Measurements from ENCODE around the gene ITM2C. TPM values are rescaled to one million over a fixed set of nuclear protein-coding genes. Genes with fewer than 3 reads are reported as not detected.

ITM2C gene
- total and polyA plus RNA-seq, 2 donors (not counting 1 experiment from before 2014, with no cell fraction given), result 36.9 to 62.8 TPM

DNA sequence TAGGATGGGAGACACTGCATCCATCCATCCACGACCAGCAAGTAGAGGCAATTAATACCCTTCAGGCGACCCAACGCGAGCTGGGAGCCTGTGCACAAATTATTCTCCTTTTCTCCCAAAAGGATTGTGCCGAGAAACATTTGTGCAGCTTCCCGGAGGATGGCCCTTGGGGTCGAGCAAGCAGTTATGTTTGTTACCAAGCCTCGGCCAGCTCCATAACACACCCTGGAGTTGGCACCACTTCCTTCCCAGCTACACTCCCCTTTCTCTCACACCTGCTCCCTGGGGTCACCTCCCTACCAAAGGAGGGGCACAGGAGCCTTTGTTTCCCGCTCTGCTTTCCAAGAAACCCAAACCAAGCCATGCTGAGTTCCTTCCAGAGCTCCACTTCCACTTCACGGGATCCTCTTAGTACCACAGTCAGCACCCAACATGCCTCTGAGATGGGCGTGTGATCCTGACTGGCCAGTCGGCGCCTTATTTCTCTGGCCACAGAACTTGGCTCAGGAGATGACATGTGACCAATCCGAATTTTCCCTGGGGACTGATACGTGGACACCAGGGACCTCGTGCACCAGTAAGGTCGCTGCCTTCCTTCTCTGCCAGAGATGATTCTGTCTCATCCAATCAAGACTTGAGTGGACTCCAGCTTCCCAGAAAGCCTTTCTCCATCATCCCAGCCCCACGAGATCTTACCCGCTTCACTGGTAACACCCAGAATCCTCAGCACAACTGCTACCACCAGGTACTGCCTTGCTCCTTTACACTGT lies 31.8 kb downstream of the ITM2C start:
- CTCF ChIA-PET, result interaction anchor here (0.7 to 4.9 kb wide), 8 partner anchors 11 to 91 kb away, joined by 3 to 30 read pairs (median 4); no protein-coding TSS in a partner anchor
- 90% methylated on average over 17 of the region's 19 CpGs for WGBS (ENCODE audit: insufficient coverage)
- no peaks in the 10 kb centered on the region for H3K36me3 ChIP-seq (replicated peaks in 1 of 2; ENCODE audit: control extremely low read depth in 1 of 2, control insufficient read depth in 1 of 2, extremely low read depth in 1 of 2, insufficient read depth in 2 of 2, low read length in 1 of 2)
- intact Hi-C loops (cut with micrococcal nuclease), result no loop called here
- H3K27ac Mint-ChIP-seq, result no peak overlapping the region
- H3K9me3 ChIP-seq (ENCODE audit: control extremely low read depth in 1 of 3, control insufficient read depth in 2 of 3, insufficient read depth in 1 of 3, low read length in 2 of 3), result peaks cover 0 to 3% (median 0%) of the 10 kb centered on the region in 3 donors
- H3K27me3 ChIP-seq (replicated peaks in 1 of 4; ENCODE audit: control extremely low read depth in 1 of 4, control insufficient read depth in 3 of 4, insufficient read depth in 4 of 4, low read length in 3 of 4), result no peaks in the 10 kb centered on the region
- H3K4me3 ChIP-seq (ENCODE audit: control extremely low read depth in 1 of 5, extremely low read depth in 1 of 5, insufficient read depth in 1 of 5, low read depth in 2 of 5, low read length in 4 of 5), result no peak overlapping the region
- H4K20me1 ChIP-seq (ENCODE audit: control insufficient read depth, insufficient read depth, low read length, poor library complexity, severe bottlenecking), result no peaks in the 10 kb centered on the region
- POLR2A ChIA-PET, result no interaction called here
- H3K4me2 ChIP-seq (replicated peaks; ENCODE audit: low read depth, low read length, poor library complexity, severe bottlenecking), result no peak overlapping the region
- H3K9ac ChIP-seq (ENCODE audit: low read length), result no peak overlapping the region
- TF ChIP-seq, protein P1, sequence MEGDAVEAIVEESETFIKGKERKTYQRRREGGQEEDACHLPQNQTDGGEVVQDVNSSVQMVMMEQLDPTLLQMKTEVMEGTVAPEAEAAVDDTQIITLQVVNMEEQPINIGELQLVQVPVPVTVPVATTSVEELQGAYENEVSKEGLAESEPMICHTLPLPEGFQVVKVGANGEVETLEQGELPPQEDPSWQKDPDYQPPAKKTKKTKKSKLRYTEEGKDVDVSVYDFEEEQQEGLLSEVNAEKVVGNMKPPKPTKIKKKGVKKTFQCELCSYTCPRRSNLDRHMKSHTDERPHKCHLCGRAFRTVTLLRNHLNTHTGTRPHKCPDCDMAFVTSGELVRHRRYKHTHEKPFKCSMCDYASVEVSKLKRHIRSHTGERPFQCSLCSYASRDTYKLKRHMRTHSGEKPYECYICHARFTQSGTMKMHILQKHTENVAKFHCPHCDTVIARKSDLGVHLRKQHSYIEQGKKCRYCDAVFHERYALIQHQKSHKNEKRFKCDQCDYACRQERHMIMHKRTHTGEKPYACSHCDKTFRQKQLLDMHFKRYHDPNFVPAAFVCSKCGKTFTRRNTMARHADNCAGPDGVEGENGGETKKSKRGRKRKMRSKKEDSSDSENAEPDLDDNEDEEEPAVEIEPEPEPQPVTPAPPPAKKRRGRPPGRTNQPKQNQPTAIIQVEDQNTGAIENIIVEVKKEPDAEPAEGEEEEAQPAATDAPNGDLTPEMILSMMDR (IDR thresholded peaks at IDR 0.05), result no peak
- TF ChIP-seq EZH2 (IDR thresholded peaks at IDR 0.05; ENCODE audit: borderline replicate concordance, insufficient read depth, low read depth, low read length, poor library complexity, severe bottlenecking), result no peak
- peaks cover 43% of the 10 kb centered on the region for H3K4me1 Mint-ChIP-seq
- DNase-seq (no peak), ATAC-seq (ENCODE audit: low read depth) (no peak)
- H2AFZ ChIP-seq (ENCODE audit: insufficient read depth, low read depth, low read length, poor library complexity, severe bottlenecking), result no peak overlapping the region
- H3K4me1 ChIP-seq (ENCODE audit: control insufficient read depth in 2 of 2, insufficient read depth in 2 of 2, low read length in 2 of 2), result peaks cover 39 to 48% of the 10 kb centered on the region in 2 donors
- no peak overlapping the region for H3K27ac ChIP-seq (ENCODE audit: low read length in 2 of 2)
- no peaks in the 10 kb centered on the region for H3K27me3 Mint-ChIP-seq
- H3K4me3 Mint-ChIP-seq, result no peak overlapping the region
- H3K9me3 Mint-ChIP-seq (ENCODE audit: insufficient read depth), result no peaks in the 10 kb centered on the region
- H3K79me2 ChIP-seq (ENCODE audit: control insufficient read depth, insufficient read depth, low read length), result no peaks in the 10 kb centered on the region
